ENCODE results near the gene STMN3.
"Not testable (repeated sequence)": the region's sequence is repeated elsewhere in the genome, so short reads cannot be mapped to it uniquely, and the experiment has no call there.

Gene STMN3

DNA sequence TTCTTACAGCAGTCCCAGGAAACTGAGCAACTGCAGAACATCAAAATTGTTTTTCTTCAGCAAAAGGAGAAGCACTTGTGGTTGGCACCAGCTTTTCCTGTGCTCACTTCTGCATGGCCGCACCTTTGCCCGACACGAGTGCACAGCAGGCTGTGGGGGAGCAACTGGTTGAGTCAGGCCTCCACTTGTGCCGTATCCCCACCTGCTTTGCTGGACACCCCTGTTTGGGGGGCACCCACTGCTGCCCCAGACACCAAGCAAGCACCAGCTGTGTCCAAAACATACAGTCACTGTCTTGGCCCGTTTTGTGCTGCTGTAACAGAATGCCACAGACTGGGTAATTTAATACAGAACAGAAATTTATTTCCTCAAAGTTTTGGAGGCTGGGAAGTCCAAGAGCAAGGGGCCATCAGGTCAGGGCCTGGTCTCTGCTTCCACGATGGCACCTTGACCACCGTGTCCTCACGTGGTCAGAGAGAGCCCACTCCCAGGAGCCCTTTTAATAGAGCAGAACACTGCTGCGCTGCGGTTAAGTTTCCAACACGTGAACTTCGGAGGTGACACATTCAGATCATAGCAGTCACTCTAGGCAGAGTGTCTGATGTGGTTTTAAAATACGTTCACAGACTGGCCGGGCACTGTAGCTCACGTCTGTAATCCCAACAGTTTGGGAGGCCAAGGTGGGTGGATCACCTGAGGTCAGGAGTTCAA lies 17.6 kb downstream of the STMN3 start:
- peak; percentile 52 for DNase-seq (ENCODE audit: low read depth)

DNA sequence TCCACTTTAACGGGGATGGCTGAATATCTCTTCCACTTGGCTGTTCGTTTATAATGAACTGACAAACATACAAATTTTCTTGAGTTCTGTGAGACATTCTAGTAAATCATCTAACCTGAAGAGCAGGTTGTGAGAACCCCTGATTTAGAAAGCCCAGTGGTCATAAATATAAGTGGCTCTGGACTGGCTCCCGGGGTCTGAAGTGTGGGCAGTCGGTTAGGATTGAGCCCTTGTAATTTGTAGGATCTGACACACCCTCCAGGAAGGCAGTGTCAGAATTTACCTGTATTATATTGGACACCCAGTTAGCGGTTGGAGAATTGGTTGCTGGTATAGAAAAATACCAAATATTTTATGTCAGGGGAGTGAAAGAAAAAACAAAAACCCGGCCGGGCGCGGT lies 19.5 kb downstream of the STMN3 start:
- DNase-seq (ENCODE audit: low read depth): no peak

- not testable (repeated sequence) for DNase-seq (ENCODE audit: low read depth)
These were observed 21.8 kb downstream of the STMN3 start for GRCh38 chr20:63631426-63631825.

- DNase-seq (ENCODE audit: low read depth): not testable (repeated sequence)
These were observed 22.3 kb downstream of the STMN3 start for GRCh38 chr20:63630956-63631355.

DNA sequence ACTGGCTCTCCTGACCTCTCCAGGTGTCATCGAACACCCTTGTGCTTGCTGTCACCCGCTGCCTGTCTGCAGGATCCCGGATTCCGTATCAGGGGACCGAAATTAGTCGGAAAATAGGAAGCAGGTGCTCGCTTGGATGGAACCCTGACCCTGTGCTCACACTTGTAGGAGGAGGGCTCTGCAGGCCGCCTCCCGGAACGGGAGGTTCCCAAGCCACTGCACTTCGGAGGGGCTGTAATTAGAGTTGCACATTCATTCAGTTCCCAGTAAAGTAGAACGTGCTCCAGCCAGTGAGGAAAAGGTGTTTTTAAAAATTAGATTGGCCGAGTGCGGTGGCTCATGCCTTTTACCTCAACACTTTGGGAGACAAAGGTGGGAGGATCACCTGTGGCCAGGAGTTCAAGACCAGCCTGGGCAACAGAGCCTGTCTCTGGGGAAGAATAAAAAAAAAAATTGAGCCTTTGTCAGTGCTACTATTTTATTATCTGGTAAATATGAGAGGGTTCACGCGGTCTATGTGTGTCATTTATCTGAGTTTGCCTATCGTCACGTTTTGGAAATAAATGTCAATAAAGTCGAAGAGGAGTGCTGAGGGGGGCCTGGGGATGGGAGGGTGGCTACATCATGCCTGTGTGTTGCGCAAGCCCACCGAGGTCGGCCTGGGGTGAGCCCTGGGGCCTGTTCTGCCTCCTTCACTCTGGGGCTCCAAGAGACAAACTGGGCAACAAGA lies 24.8 kb downstream of the STMN3 start:
- peak; percentile 46 for DNase-seq (ENCODE audit: low read depth)

- DNase-seq (ENCODE audit: low read depth): no peak
These were observed 25.4 kb downstream of the STMN3 start for GRCh38 chr20:63627751-63628245.

GRCh38 chr20:63627129-63627750 lies 26.0 kb downstream of the STMN3 start:
- peak; percentile 89 for DNase-seq (ENCODE audit: low read depth)

DNA sequence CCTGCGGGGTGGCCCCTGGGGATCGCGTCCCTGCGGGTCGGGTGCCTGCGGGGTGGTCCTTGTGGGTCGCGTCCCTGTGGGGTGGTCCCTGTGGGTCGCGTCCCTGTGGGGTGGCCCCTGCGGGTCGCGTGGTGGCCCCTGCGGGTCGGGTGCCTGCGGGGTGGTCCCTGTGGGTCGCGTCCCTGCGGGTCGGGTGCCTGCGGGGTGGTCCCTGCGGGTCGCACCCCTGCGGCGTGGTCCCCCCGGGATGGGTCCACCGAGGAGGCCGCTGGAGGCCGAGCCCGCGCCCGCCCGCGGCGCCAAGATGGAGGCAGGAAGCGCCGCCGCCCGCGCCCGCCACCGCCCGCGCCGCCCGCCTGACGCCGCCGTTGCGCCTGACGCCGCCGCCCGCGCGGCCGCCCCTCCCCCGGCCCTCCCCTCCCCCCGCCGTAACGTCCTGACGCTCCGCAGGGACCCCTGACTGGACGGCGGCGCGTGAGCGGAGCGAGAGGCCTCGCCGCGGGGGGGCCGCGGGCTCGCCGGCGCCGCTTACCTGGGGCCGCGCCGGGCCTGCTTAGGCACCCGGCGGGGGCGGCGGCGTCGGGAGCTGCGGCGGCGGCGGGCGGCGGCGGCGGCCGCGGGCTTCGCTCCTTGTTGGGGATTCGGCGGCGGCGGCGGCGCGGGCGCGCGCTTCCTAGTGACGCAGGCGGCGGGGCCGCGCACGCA lies 26.6 kb downstream of the STMN3 start, which contains the start of gene GMEB2:
Gene GMEB2, minus strand, starts transcription at position 678 of the 705 bp plus-strand sequence. CDS start 7,704 bp downstream, outside the sequence.
- no peak for DNase-seq (ENCODE audit: low read depth)

DNA sequence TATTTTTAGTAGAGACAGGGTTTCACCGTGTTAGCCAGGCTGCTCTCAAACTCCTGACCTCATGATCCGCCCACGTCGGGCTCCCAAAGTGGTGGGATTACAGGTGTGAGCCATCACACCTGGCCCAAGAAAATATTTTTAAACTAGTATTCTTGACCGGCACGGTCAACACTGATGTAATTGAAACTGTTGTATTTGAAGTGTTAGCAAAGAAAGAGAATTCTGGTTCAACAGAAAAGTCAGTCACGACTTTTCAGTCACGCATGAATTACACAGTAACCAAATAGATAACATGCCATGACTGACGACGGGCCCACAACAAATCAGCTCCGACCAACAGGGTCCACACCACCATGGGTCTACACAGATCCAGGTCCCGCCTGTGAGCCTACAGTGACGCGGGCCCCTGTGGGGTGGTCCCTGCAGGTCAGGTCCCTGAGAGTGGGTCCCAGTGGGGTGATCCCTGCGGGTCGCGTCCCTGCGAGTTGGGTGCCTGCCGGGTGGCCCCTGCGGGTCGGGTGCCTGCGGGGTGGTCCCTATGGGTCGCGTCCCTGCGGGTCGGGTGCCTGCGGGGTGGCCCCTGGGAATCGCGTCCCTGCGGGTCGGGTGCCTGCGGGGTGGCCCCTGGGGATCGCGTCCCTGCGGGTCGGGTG lies 27.3 kb downstream of the STMN3 start:
- DNase-seq (ENCODE audit: low read depth): no peak

- DNase-seq (ENCODE audit: low read depth): no peak
These were observed 28.7 kb downstream of the STMN3 start for GRCh38 chr20:63624486-63624885.

DNA sequence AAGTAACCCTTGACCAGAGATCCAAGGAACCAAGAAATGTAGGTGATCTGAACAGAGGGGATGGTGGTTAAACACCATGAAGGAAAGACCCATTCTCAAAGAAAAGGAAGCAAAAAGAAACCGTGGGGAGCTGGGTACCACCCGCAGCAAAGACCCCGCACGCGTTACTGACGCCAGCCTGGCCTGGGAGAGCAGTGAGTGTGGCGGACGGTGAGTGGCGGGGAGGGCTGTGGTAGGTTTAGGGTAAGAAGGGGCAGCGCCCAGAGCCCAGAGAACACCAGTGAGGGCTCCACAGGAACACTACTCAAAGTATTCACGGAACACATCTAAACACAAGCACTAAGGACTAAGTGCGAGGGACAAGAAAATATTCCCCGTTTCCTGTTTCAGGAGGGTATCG lies 30.5 kb downstream of the STMN3 start:
- no peak for DNase-seq (ENCODE audit: low read depth)

DNA sequence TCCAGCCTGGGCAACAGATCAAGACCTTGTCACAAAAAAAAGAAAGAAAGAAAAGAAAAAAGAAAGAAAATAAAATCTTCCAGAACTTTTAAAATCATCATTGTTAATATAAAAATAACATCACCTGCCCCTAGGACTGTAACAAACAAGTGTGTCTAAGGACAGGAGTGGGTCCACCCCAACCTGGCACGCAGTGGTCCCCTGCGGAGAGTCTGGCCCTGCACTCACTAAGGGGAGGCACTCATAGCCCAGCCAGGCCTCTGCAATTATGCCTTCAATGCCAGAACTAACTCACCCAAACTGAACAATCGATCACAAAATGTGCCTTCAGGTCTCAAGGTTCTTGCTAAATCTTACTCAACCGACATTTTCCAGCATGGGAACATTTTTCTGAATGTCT lies 31.1 kb downstream of the STMN3 start:
- no peak for DNase-seq (ENCODE audit: low read depth)

DNA sequence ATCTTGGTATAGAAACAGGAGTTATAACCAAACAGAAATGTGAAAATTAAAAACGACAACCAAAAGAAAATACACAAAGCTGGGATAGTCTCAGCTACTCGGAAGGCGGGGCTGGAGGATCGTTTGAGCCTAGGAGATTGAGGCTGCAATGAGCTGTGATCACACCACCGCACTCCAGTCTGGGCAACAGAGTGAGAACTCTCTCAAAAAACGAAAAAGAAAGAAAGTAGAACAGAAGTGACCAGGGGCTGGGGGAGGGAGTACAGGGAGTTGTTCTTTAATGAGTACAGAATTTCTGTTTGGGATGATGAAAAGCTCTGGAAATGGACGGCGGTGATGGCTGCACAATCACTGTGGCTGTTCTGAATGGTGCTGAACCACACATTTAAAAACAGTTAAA lies 32.2 kb downstream of the STMN3 start:
- DNase-seq (ENCODE audit: low read depth): no peak

DNA sequence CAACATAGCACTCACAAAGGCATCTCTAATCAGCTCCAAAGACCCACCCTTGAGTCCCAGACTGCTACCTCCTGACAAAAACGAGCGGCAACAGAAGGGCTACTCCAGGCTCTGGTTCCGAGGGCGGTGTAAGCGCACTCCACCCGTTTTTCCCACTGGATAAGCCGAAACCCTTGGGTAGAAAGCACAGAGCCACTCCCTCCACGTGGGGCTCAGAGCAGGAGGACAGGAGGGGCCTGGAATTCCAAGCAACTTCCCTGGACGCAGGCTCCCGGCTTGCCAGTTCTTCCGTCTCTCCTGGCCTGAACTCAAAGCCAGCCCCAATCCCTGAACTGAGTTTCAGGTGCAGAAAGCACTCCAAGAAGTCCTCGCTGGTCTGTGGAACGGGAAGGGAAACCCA lies 33.7 kb downstream of the STMN3 start:
- DNase-seq (ENCODE audit: low read depth): no peak

DNA sequence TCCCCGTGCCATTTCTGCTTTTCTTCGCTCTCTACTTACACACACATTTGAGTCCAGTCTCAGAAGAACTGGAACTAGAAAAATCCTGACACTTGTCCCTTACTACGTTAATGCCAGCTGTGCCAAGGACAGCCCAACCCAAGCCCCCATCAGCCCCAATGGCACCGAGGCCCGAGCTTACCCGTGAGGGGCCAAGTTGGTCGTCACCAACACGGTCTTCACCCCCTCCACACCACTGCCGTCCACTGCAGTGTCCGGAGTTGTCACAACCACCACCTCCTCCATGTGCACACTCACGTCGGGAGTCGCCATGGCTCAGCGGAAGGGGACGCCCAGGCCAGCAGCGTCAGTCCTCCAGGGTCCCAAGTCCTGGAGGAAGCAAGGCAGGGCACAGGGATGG lies 34.1 kb downstream of the STMN3 start:
- DNase-seq (ENCODE audit: low read depth): no peak

DNA sequence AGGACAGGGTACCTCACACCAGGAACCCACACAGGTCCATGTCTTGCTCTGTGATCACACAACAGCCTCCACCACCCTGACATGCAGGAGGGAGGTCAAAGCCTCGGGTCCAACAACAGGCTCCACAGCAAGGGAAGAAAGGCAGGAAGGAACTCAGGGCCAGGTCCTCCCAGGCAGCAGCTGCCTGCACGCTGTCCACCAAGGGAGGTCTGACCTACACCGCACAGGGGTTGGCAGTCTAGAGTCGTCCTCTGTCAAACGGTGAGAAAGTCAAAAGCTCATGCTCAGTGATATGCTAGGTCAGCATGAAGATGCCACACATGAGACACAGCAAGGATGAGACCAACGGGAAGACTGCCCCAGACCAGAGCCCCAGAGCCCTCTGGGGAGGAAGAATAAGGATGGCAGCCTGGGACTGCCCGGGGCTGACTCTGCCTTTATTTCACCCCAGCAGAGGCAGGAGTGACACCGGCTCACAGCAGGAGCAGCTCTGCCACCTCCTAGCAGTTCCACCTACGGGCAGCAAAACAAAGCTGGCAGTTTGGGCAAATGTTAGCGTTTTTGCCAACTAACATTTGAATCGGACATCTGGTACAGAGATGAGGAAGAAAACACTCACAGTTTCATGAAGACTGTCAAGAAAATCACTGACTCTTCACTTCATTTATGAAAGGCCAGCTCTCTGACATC lies 34.8 kb downstream of the STMN3 start:
- DNase-seq (ENCODE audit: low read depth): no peak

DNA sequence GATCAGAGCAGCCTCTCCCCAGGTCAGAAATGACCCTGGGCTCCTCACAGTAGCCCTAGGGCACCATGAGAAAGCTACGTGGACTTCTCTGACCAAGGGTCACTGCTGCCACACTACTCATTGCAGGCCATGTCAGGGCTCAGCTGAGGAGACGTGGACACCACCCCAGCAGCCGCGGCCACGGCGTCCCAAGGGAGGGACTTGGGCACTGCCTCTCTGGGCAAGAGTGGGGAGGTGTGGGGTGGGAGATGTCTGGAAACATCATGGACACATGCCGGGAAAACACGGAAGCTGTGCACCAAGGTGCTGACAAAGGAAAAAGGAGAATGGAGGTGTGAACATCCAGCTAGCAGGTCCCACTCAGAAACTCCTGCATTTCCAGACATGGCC lies 35.4 kb downstream of the STMN3 start:
- no peak for DNase-seq (ENCODE audit: low read depth)

GRCh38 chr20:63617092-63617875 lies 35.9 kb downstream of the STMN3 start:
- DNase-seq (ENCODE audit: low read depth): no peak

DNA sequence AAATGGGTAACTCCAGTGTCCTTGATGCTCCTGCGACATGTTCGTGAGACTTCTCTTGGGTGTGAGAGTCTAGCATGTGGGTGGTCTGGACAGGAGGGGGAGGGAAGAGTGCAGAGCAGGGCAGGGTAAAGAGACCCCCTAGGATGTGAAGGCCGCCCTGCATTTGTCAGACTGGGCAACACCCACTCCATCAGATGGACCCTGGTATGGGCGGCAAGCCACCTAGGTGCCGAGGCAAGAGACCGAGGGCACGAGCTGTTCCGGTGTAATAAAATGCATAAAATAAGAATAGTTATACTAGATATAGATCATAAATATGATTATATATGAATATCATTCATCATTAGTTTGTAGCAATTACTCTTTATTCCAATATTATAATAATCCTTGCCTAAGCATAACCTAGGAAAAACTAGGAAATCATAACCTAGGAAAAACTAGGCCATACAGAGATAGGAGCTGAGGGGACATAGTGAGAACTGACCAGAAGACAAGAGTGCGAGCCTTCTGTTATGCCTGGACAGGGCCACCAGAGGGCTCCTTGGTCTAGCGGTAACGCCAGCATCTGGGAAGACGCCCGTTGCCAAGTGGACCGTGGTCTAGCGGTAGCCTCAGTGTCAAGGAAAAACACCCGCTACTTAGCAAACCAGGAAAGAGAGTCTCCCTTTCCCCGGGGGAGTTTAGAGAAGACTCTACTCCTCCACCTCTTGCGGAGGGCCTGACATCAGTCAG lies 39.2 kb downstream of the STMN3 start:
- DNase-seq (ENCODE audit: low read depth): not testable (repeated sequence)

Data from stimulated activated CD8-positive, alpha-beta memory T cell treated with anti-CD3 and anti-CD28 coated beads, Interleukin-12 subunit alpha, Interleukin-12 subunit beta, amount 100 ng/mL, for 4 hours (primary cell).